ENCODE data around the gene PDGFRB.

The PDGFRB gene

GRCh38 chr5:150136305-150137167 is 19.1 kb downstream of the PDGFRB start:
- Histone ChIP-seq H3K9me3 (replicated peaks in 1 of 2; ENCODE audit: control insufficient read depth in 2 of 2, insufficient read depth in 1 of 2, low read depth in 1 of 2, low read length in 2 of 2) (no peaks in the 10 kb centered on the region), H2AK5ac (ENCODE audit: low read depth, low read length) (peak overlapping the region; percentile 96), H3K4me1 (ENCODE audit: control insufficient read depth in 2 of 2, insufficient read depth in 1 of 2, low read depth in 1 of 2, low read length in 2 of 2) (peaks cover 42 to 51% of the 10 kb centered on the region in 2 donors), H3K9ac (ENCODE audit: low read depth, low read length, poor library complexity) (no peak overlapping the region), H3K27me3 (ENCODE audit: control insufficient read depth in 3 of 3, insufficient read depth in 3 of 3, low read depth in 1 of 3, low read length in 3 of 3) (no peaks in the 10 kb centered on the region), H3K4me3 (ENCODE audit: low read length in 2 of 2) (no peak overlapping the region), H3K4me2 (ENCODE audit: insufficient read depth, low read length, poor library complexity, severe bottlenecking) (no peak overlapping the region), H2AFZ (ENCODE audit: low read length) (no peak overlapping the region), H2BK5ac (ENCODE audit: low read length) (peak overlapping the region; percentile 80), H3K36me3 (replicated peaks in 1 of 2; ENCODE audit: control insufficient read depth in 2 of 2, insufficient read depth in 2 of 2, low read length in 2 of 2) (no peaks in the 10 kb centered on the region), H3K79me1 (ENCODE audit: low read depth, low read length) (peaks cover 2% of the 10 kb centered on the region), H3K14ac (ENCODE audit: low read length) (no peak overlapping the region), H2BK12ac (ENCODE audit: low read length) (no peak overlapping the region), H3K27ac (replicated peaks; ENCODE audit: low read length) (no peak overlapping the region), H2BK15ac (ENCODE audit: low read length) (peak overlapping the region; percentile 91), H3K23ac (ENCODE audit: low read depth, low read length, poor library complexity) (peak overlapping the region; percentile 52), H4K91ac (ENCODE audit: low read depth, low read length, poor library complexity) (peak overlapping the region; percentile 95), H3K4ac (ENCODE audit: low read length) (peak overlapping the region; percentile 7), H3K18ac (ENCODE audit: low read length) (peak overlapping the region; percentile 92), H2BK120ac (ENCODE audit: low read depth, low read length) (peak overlapping the region; percentile 97), H4K8ac (ENCODE audit: low read depth, low read length) (no peak overlapping the region)
- no peak for DNase-seq (ENCODE audit: low spot score)
- no CpG with 5 or more reads among the region's 16 CpGs for WGBS, 2 donors (ENCODE audit: extremely low coverage in 2 of 2, insufficient read length in 2 of 2, insufficient replicate concordance in 1 of 2)

- Histone ChIP-seq H3K36me3 (replicated peaks in 1 of 2; ENCODE audit: control insufficient read depth in 2 of 2, insufficient read depth in 2 of 2, low read length in 2 of 2) (no peaks in the 10 kb centered on the region), H3K9me3 (replicated peaks in 1 of 2; ENCODE audit: control insufficient read depth in 2 of 2, insufficient read depth in 1 of 2, low read depth in 1 of 2, low read length in 2 of 2) (no peaks in the 10 kb centered on the region), H3K4me1 (ENCODE audit: control insufficient read depth in 2 of 2, insufficient read depth in 1 of 2, low read depth in 1 of 2, low read length in 2 of 2) (peaks cover 34 to 43% of the 10 kb centered on the region in 2 donors), H3K9ac (ENCODE audit: low read depth, low read length, poor library complexity) (no peak overlapping the region), H4K8ac (ENCODE audit: low read depth, low read length) (no peak overlapping the region), H3K4me3 (ENCODE audit: low read length in 2 of 2) (no peak overlapping the region), H2AFZ (ENCODE audit: low read length) (no peak overlapping the region), H4K91ac (ENCODE audit: low read depth, low read length, poor library complexity) (peak overlapping the region; percentile 13), H3K27me3 (ENCODE audit: control insufficient read depth in 3 of 3, insufficient read depth in 3 of 3, low read depth in 1 of 3, low read length in 3 of 3) (no peaks in the 10 kb centered on the region), H3K23ac (ENCODE audit: low read depth, low read length, poor library complexity) (peak overlapping the region; percentile 52), H2BK15ac (ENCODE audit: low read length) (peak overlapping the region; percentile 76), H2BK5ac (ENCODE audit: low read length) (peak overlapping the region; percentile 80), H3K4me2 (ENCODE audit: insufficient read depth, low read length, poor library complexity, severe bottlenecking) (no peak overlapping the region), H2BK120ac (ENCODE audit: low read depth, low read length) (peak overlapping the region; percentile 38), H2AK5ac (ENCODE audit: low read depth, low read length) (peak overlapping the region; percentile 48), H3K4ac (ENCODE audit: low read length) (no peak overlapping the region), H2BK12ac (ENCODE audit: low read length) (no peak overlapping the region), H3K79me1 (ENCODE audit: low read depth, low read length) (peaks cover 2% of the 10 kb centered on the region), H3K14ac (ENCODE audit: low read length) (no peak overlapping the region), H3K18ac (ENCODE audit: low read length) (peak overlapping the region; percentile 69), H3K27ac (replicated peaks; ENCODE audit: low read length) (no peak overlapping the region)
- no CpG with 5 or more reads among the region's 21 CpGs for WGBS, 2 donors (ENCODE audit: extremely low coverage in 2 of 2, insufficient read length in 2 of 2, insufficient replicate concordance in 1 of 2)
- DNase-seq (ENCODE audit: low spot score): no peak
Measured at GRCh38 chr5:150135557-150136304, 19.9 kb downstream of the PDGFRB start.

DNA sequence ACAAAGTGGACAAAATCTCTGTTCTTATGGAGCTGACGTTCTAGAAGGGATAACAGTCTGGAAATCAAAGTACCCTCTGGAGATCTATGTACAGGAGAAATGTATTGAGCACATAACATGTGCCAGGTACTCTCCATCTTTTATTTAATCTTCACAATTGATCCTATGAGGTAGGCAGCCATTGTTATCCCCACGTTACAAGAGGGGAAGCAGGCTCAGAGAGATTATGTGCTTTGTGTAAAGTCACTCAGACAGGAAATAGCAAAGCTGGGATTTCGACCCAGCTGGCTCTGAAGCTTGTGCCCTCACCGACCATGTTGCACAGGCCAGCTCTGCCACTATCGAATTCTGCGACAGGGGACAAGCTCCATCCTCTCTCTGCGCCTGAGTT is 21.5 kb downstream of the PDGFRB start:
- Histone ChIP-seq H3K23ac (ENCODE audit: low read depth, low read length, poor library complexity) (no peak overlapping the region), H4K91ac (ENCODE audit: low read depth, low read length, poor library complexity) (no peak overlapping the region), H3K27me3 (ENCODE audit: control insufficient read depth in 3 of 3, insufficient read depth in 3 of 3, low read depth in 1 of 3, low read length in 3 of 3) (no peaks in the 10 kb centered on the region), H3K9me3 (replicated peaks in 1 of 2; ENCODE audit: control insufficient read depth in 2 of 2, insufficient read depth in 1 of 2, low read depth in 1 of 2, low read length in 2 of 2) (no peaks in the 10 kb centered on the region), H3K4me1 (ENCODE audit: control insufficient read depth in 2 of 2, insufficient read depth in 1 of 2, low read depth in 1 of 2, low read length in 2 of 2) (peaks cover 23 to 38% of the 10 kb centered on the region in 2 donors), H3K36me3 (replicated peaks in 1 of 2; ENCODE audit: control insufficient read depth in 2 of 2, insufficient read depth in 2 of 2, low read length in 2 of 2) (no peaks in the 10 kb centered on the region), H2BK5ac (ENCODE audit: low read length) (no peak overlapping the region), H2AFZ (ENCODE audit: low read length) (no peak overlapping the region), H3K4ac (ENCODE audit: low read length) (no peak overlapping the region), H2AK5ac (ENCODE audit: low read depth, low read length) (no peak overlapping the region), H3K9ac (ENCODE audit: low read depth, low read length, poor library complexity) (no peak overlapping the region), H3K4me3 (ENCODE audit: low read length in 2 of 2) (no peak overlapping the region), H3K18ac (ENCODE audit: low read length) (no peak overlapping the region), H3K14ac (ENCODE audit: low read length) (no peak overlapping the region), H4K8ac (ENCODE audit: low read depth, low read length) (no peak overlapping the region), H3K4me2 (ENCODE audit: insufficient read depth, low read length, poor library complexity, severe bottlenecking) (no peak overlapping the region), H2BK12ac (ENCODE audit: low read length) (no peak overlapping the region), H3K79me1 (ENCODE audit: low read depth, low read length) (peaks cover 2% of the 10 kb centered on the region), H3K27ac (replicated peaks; ENCODE audit: low read length) (no peak overlapping the region), H2BK120ac (ENCODE audit: low read depth, low read length) (no peak overlapping the region), H2BK15ac (ENCODE audit: low read length) (no peak overlapping the region)
- no CpG with 5 or more reads among the region's 7 CpGs for WGBS, 2 donors (ENCODE audit: extremely low coverage in 2 of 2, insufficient read length in 2 of 2, insufficient replicate concordance in 1 of 2)
- DNase-seq (ENCODE audit: low spot score): no peak

- Histone ChIP-seq H2BK15ac (ENCODE audit: low read length) (no peak overlapping the region), H3K4me1 (ENCODE audit: control insufficient read depth in 2 of 2, insufficient read depth in 1 of 2, low read depth in 1 of 2, low read length in 2 of 2) (peaks cover 18 to 34% of the 10 kb centered on the region in 2 donors), H3K4me2 (ENCODE audit: insufficient read depth, low read length, poor library complexity, severe bottlenecking) (no peak overlapping the region), H3K18ac (ENCODE audit: low read length) (no peak overlapping the region), H4K91ac (ENCODE audit: low read depth, low read length, poor library complexity) (no peak overlapping the region), H2AFZ (ENCODE audit: low read length) (no peak overlapping the region), H3K79me1 (ENCODE audit: low read depth, low read length) (peaks cover 2% of the 10 kb centered on the region), H3K4ac (ENCODE audit: low read length) (no peak overlapping the region), H3K36me3 (replicated peaks in 1 of 2; ENCODE audit: control insufficient read depth in 2 of 2, insufficient read depth in 2 of 2, low read length in 2 of 2) (peaks cover 0 to 3% of the 10 kb centered on the region in 2 donors), H2AK5ac (ENCODE audit: low read depth, low read length) (no peak overlapping the region), H3K14ac (ENCODE audit: low read length) (no peak overlapping the region), H3K27me3 (ENCODE audit: control insufficient read depth in 3 of 3, insufficient read depth in 3 of 3, low read depth in 1 of 3, low read length in 3 of 3) (no peaks in the 10 kb centered on the region), H3K9ac (ENCODE audit: low read depth, low read length, poor library complexity) (no peak overlapping the region), H2BK120ac (ENCODE audit: low read depth, low read length) (no peak overlapping the region), H2BK12ac (ENCODE audit: low read length) (peak overlapping the region; percentile 36), H3K23ac (ENCODE audit: low read depth, low read length, poor library complexity) (no peak overlapping the region), H3K4me3 (ENCODE audit: low read length in 2 of 2) (no peak overlapping the region), H3K27ac (replicated peaks; ENCODE audit: low read length) (no peak overlapping the region), H2BK5ac (ENCODE audit: low read length) (no peak overlapping the region), H3K9me3 (replicated peaks in 1 of 2; ENCODE audit: control insufficient read depth in 2 of 2, insufficient read depth in 1 of 2, low read depth in 1 of 2, low read length in 2 of 2) (no peaks in the 10 kb centered on the region), H4K8ac (ENCODE audit: low read depth, low read length) (no peak overlapping the region)
- no peak for DNase-seq (ENCODE audit: low spot score)
- WGBS, 2 donors (ENCODE audit: extremely low coverage in 2 of 2, insufficient read length in 2 of 2, insufficient replicate concordance in 1 of 2): no CpG with 5 or more reads among the region's 16 CpGs
Measured at GRCh38 chr5:150133581-150134197, 22.0 kb downstream of the PDGFRB start.

Data from neuronal stem cell (in vitro differentiated cells).